Keratinocyte (primary cell): ENCODE data around the gene WFIKKN1. TPM values are rescaled to one million over a fixed set of nuclear protein-coding genes. Genes with fewer than 3 reads are reported as not detected.

Experiments
- DNase-seq: peaks from one replicate; pipeline ENCODE4 v3.0.0-alpha.2; 2011; ENCODE audit warnings: low read depth, missing footprints, low spot score
- FAIRE-seq: peaks from 2 replicates; lab custom pipeline; 2011; peaks lifted over from hg19 to GRCh38; lab: Jason Lieb, UNC
- H2AFZ ChIP-seq: 2 replicates; pipeline ENCODE4 v1.6.0; 2012; ENCODE audit warnings: low read length, control low read depth, inconsistent platforms; ENCODE audit not compliant: control insufficient read depth
- H3K27ac ChIP-seq: 2 replicates; pipeline ENCODE4 v1.5.1; 2011; ENCODE audit warnings: low read length; ENCODE audit not compliant: control insufficient read depth, insufficient read depth
- H3K27me3 ChIP-seq: 3 replicates; pipeline ENCODE4 v1.6.0; 2011; ENCODE audit warnings: low read length; ENCODE audit not compliant: control insufficient read depth, insufficient read depth; ENCODE audit errors: extremely low read depth
- H3K36me3 ChIP-seq, 2 experiments: 2 replicates in 1 of 2; 3 replicates in 1 of 2; pipeline ENCODE4 v1.5.1; 2011; ENCODE audit warnings: low read length in 2 of 2, mild to moderate bottlenecking in 1 of 2; ENCODE audit not compliant: control insufficient read depth in 2 of 2, insufficient read depth in 2 of 2; ENCODE audit errors: extremely low read depth in 1 of 2
- H3K4me1 ChIP-seq: 3 replicates; pipeline ENCODE4 v1.5.1; 2011; ENCODE audit warnings: low read length; ENCODE audit not compliant: control insufficient read depth, insufficient read depth; ENCODE audit errors: extremely low read depth
- H3K4me2 ChIP-seq: 3 replicates; pipeline ENCODE4 v1.6.0; 2011; ENCODE audit warnings: low read depth, low read length; ENCODE audit not compliant: control insufficient read depth, insufficient read depth; ENCODE audit errors: extremely low read depth
- H3K4me3 ChIP-seq, 3 experiments: fragments of 200-600 bp in 1 of 3; sonication (generic) in 1 of 3; 2 replicates in 2 of 3; 3 replicates in 1 of 3; pipeline ENCODE4 v1.5.1; 2011 to 2016; ENCODE audit warnings: low read length in 3 of 3, mild to moderate bottlenecking in 3 of 3, control low read depth in 2 of 3, inconsistent platforms in 1 of 3, low read depth in 1 of 3, mixed read lengths in 1 of 3, mixed run types in 1 of 3, moderate library complexity in 1 of 3; ENCODE audit not compliant: control insufficient read depth in 2 of 3, insufficient read depth in 2 of 3; ENCODE audit errors: extremely low read depth in 1 of 3
- H3K79me2 ChIP-seq: 2 replicates; pipeline ENCODE4 v1.6.0; 2012; ENCODE audit warnings: low read length; ENCODE audit not compliant: control insufficient read depth, insufficient read depth
- H3K9ac ChIP-seq: 3 replicates; pipeline ENCODE4 v1.6.0; 2011; ENCODE audit warnings: low read length; ENCODE audit not compliant: control insufficient read depth, insufficient read depth; ENCODE audit errors: extremely low read depth
- H3K9me1 ChIP-seq: 3 replicates; pipeline ENCODE4 v1.6.0; 2011; ENCODE audit warnings: low read length; ENCODE audit not compliant: control insufficient read depth, insufficient read depth; ENCODE audit errors: extremely low read depth
- H3K9me3 ChIP-seq: 2 replicates; pipeline ENCODE4 v1.5.1; 2012; ENCODE audit warnings: low read depth, low read length; ENCODE audit not compliant: control insufficient read depth
- H4K20me1 ChIP-seq: 3 replicates; pipeline ENCODE4 v1.6.0; 2011; ENCODE audit warnings: low read length; ENCODE audit not compliant: control insufficient read depth, insufficient read depth; ENCODE audit errors: extremely low read depth
- EZH2 ChIP-seq: IDR thresholded peaks from one replicate; pipeline ENCODE4 v1.6.1; 2012; ENCODE audit warnings: inconsistent platforms, mild to moderate bottlenecking, low read length, moderate library complexity
- dilution Hi-C: fragments of 300-500 bp; cut with MboI; formaldehyde crosslinking; loops from one replicate; pipeline ENCODE4 v1.7.0; 2020; ENCODE audit warnings: low sequenced_read_pairs; ENCODE audit not compliant: extremely low pct_ligation_motif_present
- polyA plus RNA-seq, 5 experiments: library from polyadenylated mRNA; depleted of rRNA in 3 of 5; stranded (reverse) in 3 of 5; stranded (forward) in 1 of 5; unstranded in 1 of 5; fragments of >200 nt; gene quantifications; 1 replicate in 1 of 5; 2 replicates in 3 of 5; 3 replicates in 1 of 5; pipeline versions ENCODE4 v1.2.1 to v1.2.3, GENCODE V29; 2011 to 2012; ENCODE audit warnings: missing spikeins in 2 of 5, low read depth in 1 of 5, low replicate concordance in 1 of 5
- TF ChIP-seq, protein P1 (sequence below), 3 experiments: IDR thresholded peaks in 1 of 3; conservative IDR thresholded peaks in 1 of 3; optimal IDR thresholded peaks in 1 of 3; 2 replicates in 2 of 3; 3 replicates in 1 of 3; pipeline versions ENCODE3 to v1.5.1; 2011; ENCODE audit warnings: low read length in 3 of 3, mild to moderate bottlenecking in 3 of 3, moderate library complexity in 2 of 3, control low read depth in 1 of 3, inconsistent platforms in 1 of 3; ENCODE audit not compliant: insufficient read depth in 2 of 3; ENCODE audit errors: extremely low read depth in 1 of 3

WFIKKN1 gene
- polyA plus RNA-seq, 1 donor (not counting 4 experiments of a cell fraction or from before 2014, with no cell fraction given) = not detected

DNA sequence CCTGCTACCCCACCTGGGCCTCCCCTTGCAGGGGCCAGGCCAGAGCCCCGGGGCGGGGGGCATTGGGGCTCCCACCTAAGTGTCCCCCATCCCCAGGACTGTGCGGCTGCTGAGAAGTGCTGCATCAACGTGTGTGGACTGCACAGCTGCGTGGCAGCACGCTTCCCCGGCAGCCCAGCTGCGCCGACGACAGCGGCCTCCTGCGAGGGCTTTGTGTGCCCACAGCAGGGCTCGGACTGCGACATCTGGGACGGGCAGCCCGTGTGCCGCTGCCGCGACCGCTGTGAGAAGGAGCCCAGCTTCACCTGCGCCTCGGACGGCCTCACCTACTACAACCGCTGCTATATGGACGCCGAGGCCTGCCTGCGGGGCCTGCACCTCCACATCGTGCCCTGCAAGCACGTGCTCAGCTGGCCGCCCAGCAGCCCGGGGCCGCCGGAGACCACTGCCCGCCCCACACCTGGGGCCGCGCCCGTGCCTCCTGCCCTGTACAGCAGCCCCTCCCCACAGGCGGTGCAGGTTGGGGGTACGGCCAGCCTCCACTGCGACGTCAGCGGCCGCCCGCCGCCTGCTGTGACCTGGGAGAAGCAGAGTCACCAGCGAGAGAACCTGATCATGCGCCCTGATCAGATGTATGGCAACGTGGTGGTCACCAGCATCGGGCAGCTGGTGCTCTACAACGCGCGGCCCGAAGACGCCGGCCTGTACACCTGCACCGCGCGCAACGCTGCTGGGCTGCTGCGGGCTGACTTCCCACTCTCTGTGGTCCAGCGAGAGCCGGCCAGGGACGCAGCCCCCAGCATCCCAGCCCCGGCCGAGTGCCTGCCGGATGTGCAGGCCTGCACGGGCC, 1.9 kb downstream of the WFIKKN1 start:
- Histone ChIP-seq H3K4me2 (no peak overlapping the region), H3K27me3 (no peaks in the 10 kb centered on the region), H3K9ac (no peak overlapping the region), H3K9me1 (no peaks in the 10 kb centered on the region), H3K36me3 (peaks cover 2 to 10% of the 10 kb centered on the region in 2 experiments), H3K79me2 (peaks cover 8% of the 10 kb centered on the region), H3K27ac (no peak overlapping the region), H3K4me3 (no peak overlapping the region), H2AFZ (no peak overlapping the region), H3K4me1 (peaks cover 8% of the 10 kb centered on the region), H4K20me1 (no peaks in the 10 kb centered on the region), H3K9me3 (no peaks in the 10 kb centered on the region)
- TF ChIP-seq, protein P1, sequence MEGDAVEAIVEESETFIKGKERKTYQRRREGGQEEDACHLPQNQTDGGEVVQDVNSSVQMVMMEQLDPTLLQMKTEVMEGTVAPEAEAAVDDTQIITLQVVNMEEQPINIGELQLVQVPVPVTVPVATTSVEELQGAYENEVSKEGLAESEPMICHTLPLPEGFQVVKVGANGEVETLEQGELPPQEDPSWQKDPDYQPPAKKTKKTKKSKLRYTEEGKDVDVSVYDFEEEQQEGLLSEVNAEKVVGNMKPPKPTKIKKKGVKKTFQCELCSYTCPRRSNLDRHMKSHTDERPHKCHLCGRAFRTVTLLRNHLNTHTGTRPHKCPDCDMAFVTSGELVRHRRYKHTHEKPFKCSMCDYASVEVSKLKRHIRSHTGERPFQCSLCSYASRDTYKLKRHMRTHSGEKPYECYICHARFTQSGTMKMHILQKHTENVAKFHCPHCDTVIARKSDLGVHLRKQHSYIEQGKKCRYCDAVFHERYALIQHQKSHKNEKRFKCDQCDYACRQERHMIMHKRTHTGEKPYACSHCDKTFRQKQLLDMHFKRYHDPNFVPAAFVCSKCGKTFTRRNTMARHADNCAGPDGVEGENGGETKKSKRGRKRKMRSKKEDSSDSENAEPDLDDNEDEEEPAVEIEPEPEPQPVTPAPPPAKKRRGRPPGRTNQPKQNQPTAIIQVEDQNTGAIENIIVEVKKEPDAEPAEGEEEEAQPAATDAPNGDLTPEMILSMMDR (optimal IDR thresholded peaks at IDR 0.05 in 1 of 3, IDR thresholded peaks at IDR 0.05 in 1 of 3, conservative IDR thresholded peaks at IDR 0.05 in 1 of 3; ENCODE audit: extremely low read depth in 1 of 3, insufficient read depth in 2 of 3, low read length in 3 of 3) = no peak
- TF ChIP-seq EZH2 = no peak
- dilution Hi-C loops = no loop called here
- DNase-seq = no peak
- no peak for FAIRE-seq

DNA sequence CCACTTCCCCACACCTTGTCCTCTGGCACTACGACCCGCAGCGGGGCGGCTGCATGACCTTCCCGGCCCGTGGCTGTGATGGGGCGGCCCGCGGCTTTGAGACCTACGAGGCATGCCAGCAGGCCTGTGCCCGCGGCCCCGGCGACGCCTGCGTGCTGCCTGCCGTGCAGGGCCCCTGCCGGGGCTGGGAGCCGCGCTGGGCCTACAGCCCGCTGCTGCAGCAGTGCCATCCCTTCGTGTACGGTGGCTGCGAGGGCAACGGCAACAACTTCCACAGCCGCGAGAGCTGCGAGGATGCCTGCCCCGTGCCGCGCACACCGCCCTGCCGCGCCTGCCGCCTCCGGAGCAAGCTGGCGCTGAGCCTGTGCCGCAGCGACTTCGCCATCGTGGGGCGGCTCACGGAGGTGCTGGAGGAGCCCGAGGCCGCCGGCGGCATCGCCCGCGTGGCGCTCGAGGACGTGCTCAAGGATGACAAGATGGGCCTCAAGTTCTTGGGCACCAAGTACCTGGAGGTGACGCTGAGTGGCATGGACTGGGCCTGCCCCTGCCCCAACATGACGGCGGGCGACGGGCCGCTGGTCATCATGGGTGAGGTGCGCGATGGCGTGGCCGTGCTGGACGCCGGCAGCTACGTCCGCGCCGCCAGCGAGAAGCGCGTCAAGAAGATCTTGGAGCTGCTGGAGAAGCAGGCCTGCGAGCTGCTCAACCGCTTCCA, 2.7 kb downstream of the WFIKKN1 start:
- H3K4me3 ChIP-seq = no peak overlapping the region
- H3K9me1 ChIP-seq = no peaks in the 10 kb centered on the region
- peaks cover 2 to 10% of the 10 kb centered on the region in 2 experiments for H3K36me3 ChIP-seq
- H3K27me3 ChIP-seq = no peaks in the 10 kb centered on the region
- TF ChIP-seq EZH2 = no peak
- TF ChIP-seq, protein P1 (optimal IDR thresholded peaks at IDR 0.05 in 1 of 3, IDR thresholded peaks at IDR 0.05 in 1 of 3, conservative IDR thresholded peaks at IDR 0.05 in 1 of 3; ENCODE audit: extremely low read depth in 1 of 3, insufficient read depth in 2 of 3, low read length in 3 of 3) = no peak
- FAIRE-seq (no peak), DNase-seq (no peak)
- peaks cover 8% of the 10 kb centered on the region for H3K79me2 ChIP-seq
- H3K27ac ChIP-seq = no peak overlapping the region
- dilution Hi-C loops = no loop called here
- H4K20me1 ChIP-seq = no peaks in the 10 kb centered on the region
- no peaks in the 10 kb centered on the region for H3K9me3 ChIP-seq
- peaks cover 8% of the 10 kb centered on the region for H3K4me1 ChIP-seq
- no peak overlapping the region for H3K9ac ChIP-seq
- no peak overlapping the region for H2AFZ ChIP-seq
- H3K4me2 ChIP-seq = no peak overlapping the region
